ENCODE measurements around the gene KAZN.

DNA sequence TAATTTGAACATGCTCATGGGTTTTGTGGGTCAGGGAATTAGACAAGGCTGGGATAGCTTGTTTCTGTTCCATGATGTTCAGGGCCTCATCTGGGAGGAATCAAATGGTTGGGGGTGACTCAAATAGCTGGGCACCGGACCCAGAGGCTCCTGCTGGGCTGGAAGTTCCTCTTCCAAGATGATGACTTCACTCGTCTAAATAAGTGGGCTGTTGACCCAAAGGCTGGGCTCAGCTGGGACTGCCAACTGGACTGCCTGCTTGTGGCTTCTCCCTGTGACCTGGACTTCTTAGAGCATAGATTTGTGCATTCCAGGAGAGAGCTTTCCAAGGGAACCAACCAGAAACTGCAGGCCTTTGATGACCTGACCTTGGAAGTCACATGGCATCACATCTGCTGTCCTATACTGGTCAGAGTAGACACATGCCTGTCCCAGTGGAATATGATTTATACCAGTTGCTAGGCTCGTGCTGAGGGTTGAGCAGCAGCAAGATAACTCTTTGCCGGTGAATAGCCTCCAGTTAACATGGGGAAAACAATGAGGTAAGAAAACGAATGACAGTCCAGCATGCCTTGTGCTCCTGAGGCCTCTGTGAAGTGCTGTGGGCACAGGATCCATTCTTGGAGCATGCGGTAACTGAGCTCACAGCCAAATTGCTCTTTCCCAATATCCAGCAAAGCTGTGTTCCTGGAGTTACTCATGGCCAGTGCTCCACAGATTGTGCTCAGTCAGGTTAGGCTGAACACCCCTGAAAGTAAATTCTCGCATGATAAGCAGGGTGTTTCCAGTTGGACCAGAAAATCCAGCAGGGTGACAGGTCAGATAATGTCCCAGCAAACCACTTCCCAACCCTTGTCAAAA lies 282.2 kb downstream of the KAZN start:
- TF ChIP-seq POLR2A (IDR thresholded peaks at IDR 0.05) = no peak
- TF ChIP-seq, protein P1, sequence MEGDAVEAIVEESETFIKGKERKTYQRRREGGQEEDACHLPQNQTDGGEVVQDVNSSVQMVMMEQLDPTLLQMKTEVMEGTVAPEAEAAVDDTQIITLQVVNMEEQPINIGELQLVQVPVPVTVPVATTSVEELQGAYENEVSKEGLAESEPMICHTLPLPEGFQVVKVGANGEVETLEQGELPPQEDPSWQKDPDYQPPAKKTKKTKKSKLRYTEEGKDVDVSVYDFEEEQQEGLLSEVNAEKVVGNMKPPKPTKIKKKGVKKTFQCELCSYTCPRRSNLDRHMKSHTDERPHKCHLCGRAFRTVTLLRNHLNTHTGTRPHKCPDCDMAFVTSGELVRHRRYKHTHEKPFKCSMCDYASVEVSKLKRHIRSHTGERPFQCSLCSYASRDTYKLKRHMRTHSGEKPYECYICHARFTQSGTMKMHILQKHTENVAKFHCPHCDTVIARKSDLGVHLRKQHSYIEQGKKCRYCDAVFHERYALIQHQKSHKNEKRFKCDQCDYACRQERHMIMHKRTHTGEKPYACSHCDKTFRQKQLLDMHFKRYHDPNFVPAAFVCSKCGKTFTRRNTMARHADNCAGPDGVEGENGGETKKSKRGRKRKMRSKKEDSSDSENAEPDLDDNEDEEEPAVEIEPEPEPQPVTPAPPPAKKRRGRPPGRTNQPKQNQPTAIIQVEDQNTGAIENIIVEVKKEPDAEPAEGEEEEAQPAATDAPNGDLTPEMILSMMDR (IDR thresholded peaks at IDR 0.05 in 8 of 11, conservative IDR thresholded peaks at IDR 0.05 in 3 of 11) = no peak
